Measurements from ENCODE around the gene EXOSC7. TPM values are rescaled to one million over a fixed set of nuclear protein-coding genes. Genes with fewer than 3 reads are reported as not detected.
A peak's percentile ranks its signal among the peaks of the same experiment; 100 is the strongest.

The EXOSC7 gene
- total and polyA plus RNA-seq, 7 donors, result 27.8 to 54.8 (median 39.4) TPM

- Histone ChIP-seq H3K9me3 (no peaks in the 10 kb centered on the region), H3K4me3 (no peak overlapping the region), H3K36me3 (ENCODE audit: insufficient read depth in 1 of 2, low read depth in 1 of 2) (peaks cover 2 to 27% of the 10 kb centered on the region in 2 donors), H3K27ac (peak overlapping the region; percentile 72), H3K4me1 (peaks cover 38% of the 10 kb centered on the region), H3K27me3 (ENCODE audit: insufficient read depth in 3 of 3, low read length in 2 of 3) (no peaks in the 10 kb centered on the region)
- intact Hi-C loops (cut with DNase I), result no loop called here
- DNase-seq (no peak), ATAC-seq (peak in 2 of 4 donors; percentile 2 to 13)
- 64 to 75% (median 67%) methylated on average over 4 of the region's 4 CpGs for WGBS, 3 donors
- TF ChIP-seq CTCF (IDR thresholded peaks at IDR 0.05), result no peak
Observed at GRCh38 chr3:45012577-45012976, 36.5 kb downstream of the EXOSC7 start.

GRCh38 chr3:45016916-45017315 is 40.9 kb downstream of the EXOSC7 start:
- no peak for DNase-seq
- peaks cover 16% of the 10 kb centered on the region for H3K4me1 ChIP-seq
- H3K4me3 ChIP-seq, result no peak overlapping the region
- ATAC-seq, result no peak
- 67 to 74% (median 68%) methylated on average over 2 of the region's 2 CpGs for WGBS, 3 donors
- no peak for TF ChIP-seq CTCF (IDR thresholded peaks at IDR 0.05)
- H3K27ac ChIP-seq, result no peak overlapping the region
- H3K9me3 ChIP-seq, result no peaks in the 10 kb centered on the region
- intact Hi-C loops (cut with DNase I), result no loop called here
- H3K36me3 ChIP-seq (ENCODE audit: insufficient read depth in 1 of 2, low read depth in 1 of 2), result peaks cover 2 to 18% of the 10 kb centered on the region in 2 donors
- H3K27me3 ChIP-seq (ENCODE audit: insufficient read depth in 3 of 3, low read length in 2 of 3), result no peaks in the 10 kb centered on the region

- Histone ChIP-seq H3K27me3 (ENCODE audit: insufficient read depth in 3 of 3, low read length in 2 of 3) (no peaks in the 10 kb centered on the region), H3K36me3 (ENCODE audit: insufficient read depth in 1 of 2, low read depth in 1 of 2) (peaks cover 2 to 18% of the 10 kb centered on the region in 2 donors), H3K4me1 (peaks cover 10% of the 10 kb centered on the region), H3K4me3 (no peak overlapping the region), H3K27ac (no peak overlapping the region), H3K9me3 (no peaks in the 10 kb centered on the region)
- ATAC-seq (no peak), DNase-seq (no peak)
- intact Hi-C loops (cut with DNase I), result no loop called here
- no peak for TF ChIP-seq CTCF (IDR thresholded peaks at IDR 0.05)
- 28 to 40% (median 38%) methylated on average over 5 of the region's 5 CpGs for WGBS, 3 donors
Observed at GRCh38 chr3:45017821-45018220, 41.8 kb downstream of the EXOSC7 start.

GRCh38 chr3:45020534-45020933 is 44.5 kb downstream of the EXOSC7 start:
- Histone ChIP-seq H3K27ac (no peak overlapping the region), H3K36me3 (ENCODE audit: insufficient read depth in 1 of 2, low read depth in 1 of 2) (peaks cover 0 to 4% of the 10 kb centered on the region in 2 donors), H3K4me1 (peaks cover 9% of the 10 kb centered on the region), H3K4me3 (no peak overlapping the region), H3K9me3 (no peaks in the 10 kb centered on the region), H3K27me3 (ENCODE audit: insufficient read depth in 3 of 3, low read length in 2 of 3) (no peaks in the 10 kb centered on the region)
- 81 to 84% (median 82%) methylated on average over 8 of the region's 8 CpGs for WGBS, 3 donors
- ATAC-seq (no peak), DNase-seq (no peak)
- intact Hi-C loops (cut with DNase I), result no loop called here
- TF ChIP-seq CTCF (IDR thresholded peaks at IDR 0.05), result no peak

All from psoas muscle (tissue), 8 donors.